IMR-90 (cell line): ENCODE measurements around the gene FOXL1. TPM values are rescaled to one million over a fixed set of nuclear protein-coding genes. Genes with fewer than 3 reads are reported as not detected.

Source experiments
- ATAC-seq: fragments of 200-7000 bp; cut with Tn5 transposase; 2 replicates; pipeline ENCODE4 v1.9.1; 2020; ENCODE audit warnings: low read depth, mild to moderate bottlenecking, moderate library complexity
- BruUV-seq: library from RNA; stranded (reverse); fragments of 400-500 nt; replicated peaks from 2 replicates; lab custom pipeline; 2021; lab: Mats Ljungman, UMichigan
- CTCF ChIA-PET: fragments of 300-600 bp; formaldehyde crosslinking; extraction: SDS; loops from one replicate; lab custom pipeline; 2021; ENCODE audit warnings: antibody characterized with exemption; lab: Yijun Ruan, JAX
- POLR2A ChIA-PET: fragments of 300-600 bp; sonication (Branson Sonifier 250); formaldehyde crosslinking; loops from one replicate; lab custom pipeline; 2022; ENCODE audit warnings: antibody characterized with exemption; ENCODE audit not compliant: unreplicated experiment; lab: Charles Lee
- DNase-seq: peaks from one replicate; pipeline ENCODE4 v3.0.0; 2013
- H2AFZ ChIP-seq: replicated peaks from 2 replicates; pipeline ENCODE3; 2013; ENCODE audit warnings: low read length, mild to moderate bottlenecking; ENCODE audit not compliant: poor library complexity
- H2AK5ac ChIP-seq: 2 replicates; pipeline ENCODE4 v1.6.1; 2013; ENCODE audit warnings: low read depth, low read length, inconsistent platforms
- H2AK9ac ChIP-seq: replicated peaks from 2 replicates; pipeline ENCODE3; 2013; ENCODE audit warnings: mild to moderate bottlenecking, low read depth, low read length, moderate library complexity; ENCODE audit not compliant: poor library complexity
- H2BK120ac ChIP-seq: 2 replicates; pipeline ENCODE4 v1.6.1; 2013; ENCODE audit warnings: low read depth, low read length, inconsistent platforms
- H2BK15ac ChIP-seq: 3 replicates; pipeline ENCODE4 v1.6.1; 2013; ENCODE audit warnings: low read depth, low read length, inconsistent platforms
- H2BK20ac ChIP-seq: 2 replicates; pipeline ENCODE4 v1.6.1; 2013; ENCODE audit warnings: low read depth, mild to moderate bottlenecking, inconsistent platforms, low read length, moderate library complexity
- H2BK5ac ChIP-seq: 2 replicates; pipeline ENCODE4 v1.6.1; 2013; ENCODE audit warnings: mild to moderate bottlenecking, low read depth, low read length, inconsistent platforms; ENCODE audit not compliant: poor library complexity, severe bottlenecking
- H3K14ac ChIP-seq: replicated peaks from 2 replicates; pipeline ENCODE4 v1.6.1; 2013; ENCODE audit warnings: low read depth, low read length, inconsistent platforms
- H3K18ac ChIP-seq: 2 replicates; pipeline ENCODE4 v1.6.1; 2013; ENCODE audit warnings: low read depth, low read length, control low read depth
- H3K23ac ChIP-seq: 2 replicates; pipeline ENCODE4 v1.6.1; 2013; ENCODE audit warnings: low read depth, low read length, inconsistent platforms
- H3K27ac ChIP-seq: 2 replicates; pipeline ENCODE4 v1.5.1; 2013; ENCODE audit warnings: mild to moderate bottlenecking, control low read depth, low read length; ENCODE audit not compliant: insufficient read depth
- H3K27me3 ChIP-seq: 2 replicates; pipeline ENCODE4 v1.6.1; 2013; ENCODE audit warnings: low read length; ENCODE audit not compliant: control insufficient read depth, insufficient read depth
- H3K36me3 ChIP-seq: 2 replicates; pipeline ENCODE4 v1.6.1; 2013; ENCODE audit warnings: low read length, mixed read lengths; ENCODE audit not compliant: control insufficient read depth, insufficient read depth
- H3K4ac ChIP-seq: 2 replicates; pipeline ENCODE4 v1.6.1; 2013; ENCODE audit warnings: low read depth, low read length, inconsistent platforms
- H3K4me1 ChIP-seq: 2 replicates; pipeline ENCODE4 v1.6.1; 2013; ENCODE audit warnings: low read length, mixed read lengths; ENCODE audit not compliant: control insufficient read depth, insufficient read depth
- H3K4me2 ChIP-seq: 2 replicates; pipeline ENCODE4 v1.6.1; 2013; ENCODE audit warnings: low read depth, mild to moderate bottlenecking, control low read depth, low read length, moderate library complexity
- H3K4me3 ChIP-seq: 2 replicates; pipeline ENCODE4 v1.5.1; 2013; ENCODE audit warnings: low read depth, mild to moderate bottlenecking, control low read depth, low read length, moderate library complexity; ENCODE audit not compliant: insufficient read depth
- H3K56ac ChIP-seq: 2 replicates; pipeline ENCODE4 v1.6.1; 2013; ENCODE audit warnings: low read length, inconsistent platforms; ENCODE audit not compliant: insufficient read depth; ENCODE audit errors: extremely low read depth
- H3K79me1 ChIP-seq, 2 experiments: 2 replicates each; pipeline ENCODE4 v1.6.1; 2013; ENCODE audit warnings: low read length in 2 of 2, inconsistent platforms in 1 of 2, low read depth in 1 of 2
- H3K9ac ChIP-seq: 2 replicates; pipeline ENCODE4 v1.6.1; 2013; ENCODE audit warnings: low read depth, low read length, control low read depth
- H3K9me1 ChIP-seq: 2 replicates; pipeline ENCODE4 v1.6.1; 2013; ENCODE audit warnings: low read length, inconsistent platforms; ENCODE audit not compliant: insufficient read depth
- H3K9me3 ChIP-seq: 2 replicates; pipeline ENCODE4 v1.6.1; 2013; ENCODE audit warnings: low read length; ENCODE audit not compliant: control insufficient read depth, insufficient read depth
- H4K20me1 ChIP-seq: 2 replicates; pipeline ENCODE4 v1.6.1; 2013; ENCODE audit warnings: low read length, inconsistent platforms; ENCODE audit not compliant: insufficient read depth
- H4K5ac ChIP-seq: 2 replicates; pipeline ENCODE4 v1.6.1; 2013; ENCODE audit warnings: mild to moderate bottlenecking, low read depth, low read length, control low read depth
- H4K8ac ChIP-seq, 2 experiments: 2 replicates each; pipeline ENCODE4 v1.6.1; 2013; ENCODE audit warnings: low read depth in 2 of 2, low read length in 2 of 2, control low read depth in 1 of 2, inconsistent platforms in 1 of 2
- H4K91ac ChIP-seq: 2 replicates; pipeline ENCODE4 v1.6.1; 2013; ENCODE audit warnings: low read depth, low read length, inconsistent platforms; ENCODE audit not compliant: insufficient read depth
- BHLHE40 ChIP-seq: fragments of 150-350 bp; IDR thresholded peaks from 2 replicates; pipeline ENCODE4 v1.6.1; 2016; ENCODE audit warnings: mild to moderate bottlenecking, low read depth, low read length
- CEBPB ChIP-seq: IDR thresholded peaks from 2 replicates; pipeline ENCODE4 v1.6.1; 2012; ENCODE audit warnings: low read depth, low read length, improper control_type of control experiment
- CHD1 ChIP-seq: IDR thresholded peaks from 2 replicates; pipeline ENCODE4 v1.6.1; 2012; ENCODE audit warnings: low read depth, low read length, improper control_type of control experiment
- CTCF ChIP-seq: conservative IDR thresholded peaks from 2 replicates; pipeline ENCODE4 v1.5.1; 2012; ENCODE audit warnings: mild to moderate bottlenecking, low read depth, low read length, improper control_type of control experiment
- ELK1 ChIP-seq: fragments of 150-350 bp; IDR thresholded peaks from 2 replicates; pipeline ENCODE4 v1.6.1; 2016; ENCODE audit warnings: low read depth, mild to moderate bottlenecking, low read length, moderate library complexity, borderline replicate concordance
- FOS ChIP-seq: fragments of 150-350 bp; IDR thresholded peaks from 2 replicates; pipeline ENCODE4 v1.6.1; 2016; ENCODE audit warnings: low read depth, low read length
- MAFK ChIP-seq: IDR thresholded peaks from 2 replicates; pipeline ENCODE4 v1.6.1; 2012; ENCODE audit warnings: low read depth, low read length, improper control_type of control experiment
- MAZ ChIP-seq: IDR thresholded peaks from 2 replicates; pipeline ENCODE4 v1.6.1; 2012; ENCODE audit warnings: low read depth, mild to moderate bottlenecking, low read length, improper control_type of control experiment, moderate library complexity, borderline replicate concordance
- MXI1 ChIP-seq: IDR thresholded peaks from 2 replicates; pipeline ENCODE4 v1.6.1; 2012; ENCODE audit warnings: low read depth, mild to moderate bottlenecking, low read length, moderate library complexity, borderline replicate concordance
- NFE2L2 ChIP-seq: fragments of 150-350 bp; IDR thresholded peaks from 2 replicates; pipeline ENCODE4 v1.6.1; 2016; ENCODE audit warnings: low read depth, mild to moderate bottlenecking, low read length
- POLR2A ChIP-seq: IDR thresholded peaks from 2 replicates; pipeline ENCODE4 v1.6.1; 2012; ENCODE audit warnings: mild to moderate bottlenecking, low read depth, low read length
- RAD21 ChIP-seq: IDR thresholded peaks from 2 replicates; pipeline ENCODE4 v1.6.1; 2012; ENCODE audit warnings: low read length, improper control_type of control experiment
- RCOR1 ChIP-seq: IDR thresholded peaks from 2 replicates; pipeline ENCODE4 v1.6.1; 2012; ENCODE audit warnings: mild to moderate bottlenecking, low read length, improper control_type of control experiment; ENCODE audit not compliant: insufficient replicate concordance
- RFX5 ChIP-seq: IDR thresholded peaks from 2 replicates; pipeline ENCODE4 v1.8.0; 2012; ENCODE audit warnings: low read depth, mild to moderate bottlenecking, low read length, moderate library complexity
- SMC3 ChIP-seq: fragments of 150-350 bp; IDR thresholded peaks from 2 replicates; pipeline ENCODE4 v1.6.1; 2016; ENCODE audit warnings: low read depth, mild to moderate bottlenecking, antibody characterized with exemption, low read length, moderate library complexity
- USF2 ChIP-seq: fragments of 150-350 bp; IDR thresholded peaks from 2 replicates; pipeline ENCODE4 v1.6.1; 2017; ENCODE audit warnings: mild to moderate bottlenecking, antibody characterized with exemption, low read length, low read depth
- WGBS, 2 experiments: methylation state at CpG; one replicate each; pipeline versions ENCODE4 v1.1.5 to v1.1.7; 2013; ENCODE audit warnings: missing lambda C conversion rate in 2 of 2; ENCODE audit not compliant: insufficient read length in 1 of 2; ENCODE audit errors: extremely low coverage in 2 of 2; 5-methylcytosine and 5-hydroxymethylcytosine counted together
- dilution Hi-C: fragments of 300-500 bp; cut with HindIII; formaldehyde crosslinking; loops from one replicate; pipeline ENCODE4 v1.14.3; 2018; ENCODE audit warnings: low sequenced_read_pairs; ENCODE audit not compliant: unreplicated experiment
- in situ Hi-C: fragments of 300-500 bp; cut with MboI; formaldehyde crosslinking; loops from 3 replicates; pipeline ENCODE4 v1.14.3; 2019; ENCODE audit warnings: low sequenced_read_pairs, inconsistent platforms, mixed read lengths
- intact Hi-C: fragments of 100-400 bp; cut with micrococcal nuclease; formaldehyde crosslinking; loops from 2 replicates; pipeline ENCODE4 v1.10.0; 2022
- polyA plus RNA-seq, 3 experiments: library from polyadenylated mRNA; depleted of rRNA; stranded (reverse); fragments of >200 nt; gene quantifications; 2 replicates each; pipeline ENCODE4 v1.2.3, GENCODE V29; 2012; ENCODE audit warnings: low replicate concordance in 1 of 3
- total RNA-seq: library from RNA; depleted of rRNA; stranded (reverse); fragments of >200 nt; gene quantifications from 2 replicates; pipeline ENCODE4 v1.2.3, GENCODE V29; 2012

The FOXL1 gene
- total and polyA plus RNA-seq, 2 of the 4 experiments (the other 2 are of a cell fraction) = 15.2 to 25.8 TPM

- WGBS, 2 experiments = 97% methylated on average over 7 of the region's 8 CpGs; no CpG with 5 or more reads in 1 of the 2 experiments
- Histone ChIP-seq H4K91ac (no peak overlapping the region), H3K27me3 (no peaks in the 10 kb centered on the region), H2BK5ac (no peak overlapping the region), H3K56ac (no peak overlapping the region), H3K23ac (no peak overlapping the region), H2BK120ac (no peak overlapping the region), H3K36me3 (peaks cover 46% of the 10 kb centered on the region), H3K18ac (no peak overlapping the region), H3K4me2 (no peak overlapping the region), H2AK9ac (no peak overlapping the region), H3K4ac (no peak overlapping the region), H3K14ac (no peak overlapping the region), H2AK5ac (no peak overlapping the region), H4K20me1 (no peaks in the 10 kb centered on the region), H3K79me1 (peaks cover 0 to 17% of the 10 kb centered on the region in 2 experiments; a peak in 2 of 4 replicates), H4K5ac (no peak overlapping the region), H3K27ac (no peak overlapping the region), H4K8ac (no peak overlapping the region), H3K4me1 (no peaks in the 10 kb centered on the region), H2AFZ (no peak overlapping the region), H2BK20ac (no peak overlapping the region), H3K9me3 (no peaks in the 10 kb centered on the region), H3K9ac (no peak overlapping the region), H3K9me1 (no peaks in the 10 kb centered on the region), H3K4me3 (no peak overlapping the region), H2BK15ac (no peak overlapping the region)
- dilution Hi-C loops = no loop called here
- no peak for TF ChIP-seq MAFK
- no peak for TF ChIP-seq USF2
- no peak for TF ChIP-seq SMC3
- TF ChIP-seq RFX5 = no peak
- no peak for TF ChIP-seq BHLHE40
- no peak for TF ChIP-seq RAD21
- no peak for TF ChIP-seq CEBPB
- TF ChIP-seq MAZ = no peak
- no peak for TF ChIP-seq RCOR1
- TF ChIP-seq CTCF = no peak
- TF ChIP-seq CHD1 = no peak
- no peak for TF ChIP-seq FOS
- no peak for TF ChIP-seq NFE2L2
- no peak for TF ChIP-seq ELK1
- TF ChIP-seq MXI1 = no peak
- no peak for TF ChIP-seq POLR2A
- POLR2A ChIA-PET = no interaction called here
- intact Hi-C loops = no loop called here
- CTCF ChIA-PET = interaction anchor here (0.7 kb wide), 1 partner anchor 11 kb away, joined by 3 read pairs; no protein-coding TSS in a partner anchor
- DNase-seq = no peak
- BruUV-seq = no TSS peak
- ATAC-seq = no peak
- in situ Hi-C loops = no loop called here
Observed at GRCh38 chr16:86546638-86547013, 31.7 kb upstream of the FOXL1 start.
